Tongue (tissue), 2 donors: Measurements from ENCODE around the gene FCER1G. TPM values are rescaled to one million over a fixed set of nuclear protein-coding genes. Genes with fewer than 3 reads are reported as not detected.
A peak's percentile ranks its signal among the peaks of the same experiment; 100 is the strongest.
"Not testable (repeated sequence)": the region's sequence is repeated elsewhere in the genome, so short reads cannot be mapped to it uniquely, and the experiment has no call there.

Experiments used
- DNase-seq: peaks from one replicate; pipeline ENCODE4 v3.0.0-alpha.2; 2015
- total RNA-seq: library from RNA; depleted of rRNA; stranded (reverse); fragments of >200 nt; gene quantifications from one replicate; pipeline ENCODE4 v1.2.3, GENCODE V29; 2014

Gene FCER1G
- total RNA-seq, 1 donor from 2014 or later, result 4.4 TPM

DNA sequence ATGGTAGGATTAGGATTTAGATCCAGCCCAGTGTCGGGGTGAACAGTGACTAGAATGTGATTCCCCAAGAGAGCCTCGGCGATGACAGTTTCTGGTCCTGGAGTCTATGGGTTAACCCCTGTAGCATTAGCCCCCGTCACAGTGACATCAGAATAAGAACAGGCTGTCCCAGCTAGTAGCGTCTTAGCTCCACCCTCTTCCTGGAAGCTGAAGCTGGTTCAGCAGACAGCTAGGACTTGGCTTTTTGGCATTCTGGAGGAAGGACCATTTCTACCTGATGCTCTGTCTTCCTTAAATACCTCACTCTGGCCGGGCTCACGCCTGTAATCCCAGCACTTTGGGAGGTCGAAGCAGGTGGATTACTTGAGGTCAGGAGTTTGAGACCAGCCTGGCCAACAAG is 7.9 kb upstream of the FCER1G start:
- no peak for DNase-seq

DNA sequence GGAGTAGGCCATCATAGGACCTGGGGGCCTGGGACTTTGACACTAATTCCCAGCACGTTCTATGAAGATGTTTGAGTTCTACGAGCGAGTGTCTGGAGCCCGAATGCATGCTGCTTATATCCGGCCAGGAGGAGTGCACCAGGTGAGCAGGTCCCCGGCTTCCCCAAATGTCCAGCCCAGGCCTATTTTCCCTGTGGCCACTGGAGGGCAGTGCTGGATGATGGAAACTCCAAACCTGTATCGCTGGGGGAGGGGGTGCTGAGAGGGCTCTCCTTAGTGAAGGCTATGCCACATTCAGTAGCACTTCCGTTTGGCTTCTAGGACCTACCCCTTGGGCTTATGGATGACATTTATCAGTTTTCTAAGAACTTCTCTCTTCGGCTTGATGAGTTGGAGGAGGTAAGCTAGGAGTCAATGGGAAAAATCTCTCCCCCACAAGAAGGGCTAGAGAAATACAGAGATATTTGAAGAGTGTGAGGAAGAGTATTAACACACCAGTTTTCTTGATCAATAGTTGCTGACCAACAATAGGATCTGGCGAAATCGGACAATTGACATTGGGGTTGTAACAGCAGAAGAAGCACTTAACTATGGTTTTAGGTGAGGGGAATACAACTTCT is 5.2 kb upstream of the FCER1G start:
- DNase-seq, result peak; percentile 84

DNA sequence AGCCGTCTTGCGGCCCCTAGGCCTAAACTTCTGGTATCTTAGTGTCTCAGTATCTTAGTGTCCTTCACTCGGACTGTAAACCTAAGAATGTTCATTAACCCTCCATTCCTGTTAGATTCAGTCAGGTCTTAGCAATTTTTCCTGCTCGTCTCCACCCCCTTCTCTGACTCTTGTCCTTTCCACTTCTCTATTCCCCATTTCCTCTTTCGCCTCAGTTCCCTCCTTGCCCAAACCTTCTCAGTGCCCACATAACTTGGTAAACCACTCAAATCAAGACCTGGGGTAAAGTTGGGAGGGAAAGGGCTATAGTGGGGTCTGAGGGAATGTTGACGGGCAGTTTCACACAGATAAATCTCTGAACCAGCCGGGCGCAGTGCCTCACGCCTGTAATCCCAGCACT is 726 bp upstream of the FCER1G start:
- DNase-seq, result no peak

DNA sequence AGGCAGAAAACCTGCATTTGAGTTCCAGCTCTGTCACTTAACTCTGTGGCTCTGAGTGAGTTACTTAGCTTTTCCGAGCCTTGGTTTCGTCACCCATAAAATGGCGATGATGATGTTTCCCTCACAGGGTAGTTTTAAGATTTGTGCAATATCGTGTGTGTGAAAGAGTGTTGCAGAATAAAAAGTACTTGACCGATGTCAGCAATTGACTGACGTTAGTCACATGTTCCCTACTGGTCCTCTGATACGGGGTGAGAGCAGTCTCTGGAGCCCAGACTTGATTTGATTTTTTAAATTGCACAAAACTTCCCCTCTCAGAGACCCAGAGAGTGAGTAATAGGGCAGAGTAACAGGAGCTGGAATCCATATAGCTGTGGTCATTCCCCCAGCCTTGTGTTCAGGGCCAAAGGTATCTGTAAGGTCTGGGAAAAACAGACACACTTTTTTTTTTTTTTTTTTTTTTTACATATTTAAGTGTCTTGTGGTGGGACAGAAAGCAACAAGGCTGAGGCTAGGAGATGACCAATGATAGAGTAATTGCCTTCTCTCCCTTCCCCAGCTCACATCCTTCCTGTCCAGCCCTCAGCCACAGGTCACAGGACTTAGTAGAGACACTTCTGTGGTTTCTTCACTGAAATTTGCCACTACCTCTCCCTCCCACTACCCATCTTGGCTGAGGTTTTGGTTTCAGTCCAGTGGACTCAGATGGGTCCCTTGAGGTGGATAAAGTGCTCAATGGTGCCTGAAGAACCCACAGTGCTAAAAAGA is 2.0 kb downstream of the FCER1G start:
- no peak for DNase-seq

DNA sequence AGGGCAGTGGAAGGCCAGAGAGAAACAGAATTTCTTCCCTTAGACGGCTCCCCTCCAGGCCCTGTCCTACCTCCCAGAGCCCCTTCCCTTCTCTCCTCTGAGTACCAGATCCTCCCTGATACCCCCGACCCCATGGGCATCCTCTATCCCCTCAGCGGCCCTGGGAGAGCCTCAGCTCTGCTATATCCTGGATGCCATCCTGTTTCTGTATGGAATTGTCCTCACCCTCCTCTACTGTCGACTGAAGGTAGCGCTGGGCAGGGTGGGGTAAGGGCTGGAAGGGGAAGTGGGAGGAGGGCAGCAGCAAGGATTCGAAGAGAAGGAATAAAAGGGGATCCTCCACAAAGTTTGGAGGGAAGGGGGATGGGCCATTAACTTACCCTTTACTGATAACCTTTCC is 2.7 kb downstream of the FCER1G start:
- DNase-seq, result no peak

DNA sequence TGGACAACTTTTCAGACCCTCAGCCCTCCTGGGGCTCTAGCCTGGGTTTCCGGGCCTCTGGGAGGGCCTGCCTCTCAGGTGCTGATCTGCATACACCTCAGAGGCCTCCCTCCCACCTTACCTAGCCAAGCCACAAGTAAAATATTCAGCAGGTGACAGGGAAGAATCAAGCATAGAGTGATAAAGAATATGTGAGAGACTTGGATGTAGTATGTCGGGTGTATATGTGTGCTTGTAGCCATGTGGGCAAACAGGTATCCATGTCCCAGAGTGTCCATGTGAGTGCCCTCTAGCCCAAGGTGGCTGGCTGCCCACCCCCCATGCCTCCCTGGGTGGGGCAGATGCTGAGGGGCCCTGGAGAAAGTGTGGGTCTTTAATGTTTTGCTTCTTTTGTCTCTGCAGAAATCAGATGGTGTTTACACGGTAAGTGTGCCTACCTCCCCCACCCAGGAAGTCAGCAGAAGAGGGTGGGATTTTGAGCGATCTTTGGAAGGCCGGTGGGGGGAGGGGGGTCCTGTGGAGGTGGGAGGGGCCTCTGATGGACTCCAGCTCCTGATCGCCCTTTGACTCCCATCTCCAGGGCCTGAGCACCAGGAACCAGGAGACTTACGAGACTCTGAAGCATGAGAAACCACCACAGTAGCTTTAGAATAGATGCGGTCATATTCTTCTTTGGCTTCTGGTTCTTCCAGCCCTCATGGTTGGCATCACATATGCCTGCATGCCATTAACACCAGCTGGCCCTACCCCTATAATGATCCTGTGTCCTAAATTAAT is 3.4 kb downstream of the FCER1G start:
- no peak for DNase-seq

DNA sequence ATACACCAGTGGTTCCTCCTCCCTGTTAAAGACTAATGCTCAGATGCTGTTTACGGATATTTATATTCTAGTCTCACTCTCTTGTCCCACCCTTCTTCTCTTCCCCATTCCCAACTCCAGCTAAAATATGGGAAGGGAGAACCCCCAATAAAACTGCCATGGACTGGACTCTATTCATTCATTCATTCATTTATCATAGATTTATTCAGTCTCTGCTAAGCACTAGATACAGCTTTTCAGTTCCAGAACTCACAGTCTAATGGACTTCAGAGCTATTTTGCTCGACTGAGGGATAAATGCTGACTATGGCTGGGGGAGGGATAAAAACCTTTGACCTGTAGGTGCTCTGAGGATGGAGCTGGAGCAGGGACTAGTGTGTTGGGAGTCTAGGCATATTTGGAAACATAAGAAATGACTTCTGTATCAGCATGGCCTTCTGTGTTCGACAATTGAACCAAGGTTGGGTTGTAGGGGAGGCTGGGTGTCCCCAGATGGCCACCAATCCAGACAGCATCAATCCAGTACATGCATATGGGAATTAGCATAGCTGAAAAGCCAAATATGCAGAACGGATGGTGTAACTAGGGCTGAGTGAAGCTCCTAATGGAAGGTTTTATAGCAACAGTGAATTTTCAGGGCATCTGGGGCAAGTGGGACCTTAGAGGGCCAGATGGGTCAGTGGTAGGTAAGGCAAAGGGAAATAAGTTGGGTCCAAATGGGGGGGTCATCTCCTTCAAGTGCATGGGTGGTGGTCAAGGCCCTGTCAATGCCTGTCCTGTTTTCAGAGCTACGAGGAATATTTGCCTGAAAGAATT is 4.2 kb downstream of the FCER1G start:
- no peak for DNase-seq

DNA sequence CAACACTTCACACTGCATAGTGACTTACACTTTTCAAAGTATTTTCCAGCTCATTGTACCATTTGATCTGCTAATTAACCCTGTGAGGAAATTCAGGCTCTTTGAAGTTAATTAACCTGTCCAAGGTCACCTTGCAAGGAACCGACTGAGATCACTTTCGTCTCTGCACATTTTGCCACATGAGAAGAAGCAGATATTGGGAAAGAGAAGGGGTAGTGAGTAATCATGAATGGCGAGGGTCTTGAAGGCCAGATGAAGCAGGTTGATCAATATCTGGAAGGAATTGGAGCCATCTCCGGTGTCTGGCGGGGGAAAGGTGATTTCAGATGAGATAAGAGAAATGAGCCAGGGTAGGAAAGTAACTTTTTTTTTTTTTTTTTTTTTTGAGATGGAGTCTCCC is 4.9 kb downstream of the FCER1G start:
- DNase-seq, result no peak

DNA sequence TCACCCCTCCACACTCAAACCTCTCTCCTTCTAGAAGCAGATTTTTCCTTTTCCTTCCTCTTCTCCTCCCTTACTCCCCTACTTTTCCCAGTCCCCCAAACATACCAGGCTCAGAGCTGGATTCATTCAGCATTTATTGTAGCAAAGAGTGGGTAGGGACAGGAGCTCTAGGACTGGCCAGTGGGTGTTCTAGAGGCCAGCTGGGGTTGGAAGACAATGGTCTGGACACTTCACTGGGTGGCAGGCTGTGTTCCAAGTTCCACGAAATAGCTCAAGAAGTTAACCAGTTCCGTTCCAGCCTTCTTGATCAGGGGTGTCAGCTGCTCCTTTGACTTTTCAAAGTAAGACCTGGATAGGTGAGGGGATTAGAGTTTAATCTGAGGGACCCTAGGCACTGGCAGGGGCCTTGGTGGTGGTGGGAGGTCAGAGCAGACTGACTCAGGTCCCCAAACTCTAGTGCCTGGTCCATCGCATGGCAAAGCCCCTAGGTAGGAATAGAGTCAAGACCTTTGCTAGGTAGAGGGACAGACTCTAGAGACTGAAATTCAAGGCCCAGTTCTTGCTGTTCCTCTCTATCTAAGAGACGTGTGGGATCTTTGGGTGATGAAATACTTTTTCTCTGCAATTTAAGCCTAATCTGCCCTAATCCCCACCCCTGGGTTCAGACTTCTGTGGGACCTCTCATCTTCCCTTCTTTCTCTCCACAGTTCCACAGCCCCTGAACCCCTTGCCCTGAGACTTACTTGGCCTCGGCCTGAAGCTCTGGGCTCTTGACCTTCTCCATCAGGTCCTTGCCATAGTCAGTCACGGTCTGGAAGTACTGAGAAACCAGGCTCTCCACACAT is 7.3 kb downstream of the FCER1G start:
- no peak for DNase-seq

DNA sequence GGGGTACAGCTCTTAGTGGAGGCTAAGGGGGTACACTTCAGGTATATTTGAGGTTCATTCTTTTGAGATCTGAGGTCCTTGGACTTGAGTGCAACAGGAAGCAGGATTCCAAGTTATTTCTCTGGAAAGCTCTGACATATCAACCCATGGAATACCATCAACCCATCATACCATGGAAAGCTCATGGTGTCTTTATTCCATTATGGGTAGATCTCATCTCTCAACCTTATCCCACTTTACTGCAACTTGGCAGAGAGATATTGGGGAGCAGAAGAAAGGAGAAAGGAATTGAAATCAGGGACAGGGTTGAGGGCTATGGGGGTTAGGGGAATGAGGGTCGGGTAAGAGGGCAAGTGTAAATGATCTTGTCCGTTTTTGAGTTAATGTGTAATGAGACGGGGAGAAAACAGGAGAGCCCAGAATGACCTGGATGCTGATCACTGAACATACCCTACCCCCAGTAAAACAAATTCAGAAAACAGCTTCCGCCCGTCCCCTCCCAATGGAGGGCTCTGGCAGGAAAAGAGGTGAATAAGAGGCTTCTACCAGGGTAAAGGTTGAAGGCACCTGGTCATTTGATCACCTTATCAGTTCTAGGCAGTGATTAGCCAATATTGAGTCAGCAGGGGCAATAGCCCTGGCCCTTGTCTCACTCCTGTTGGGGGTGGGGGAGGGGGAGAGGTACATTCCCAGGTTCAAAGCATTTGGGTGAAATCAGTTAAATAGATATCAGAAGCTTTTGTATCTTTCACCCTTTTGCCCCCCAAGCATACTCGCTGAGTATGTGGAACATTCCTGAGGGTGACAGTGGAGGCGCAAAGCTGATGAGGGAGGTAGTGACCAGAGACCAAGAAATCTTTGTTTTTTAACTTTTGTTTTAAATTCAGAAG is 9.0 kb downstream of the FCER1G start:
- DNase-seq, result no peak

DNA sequence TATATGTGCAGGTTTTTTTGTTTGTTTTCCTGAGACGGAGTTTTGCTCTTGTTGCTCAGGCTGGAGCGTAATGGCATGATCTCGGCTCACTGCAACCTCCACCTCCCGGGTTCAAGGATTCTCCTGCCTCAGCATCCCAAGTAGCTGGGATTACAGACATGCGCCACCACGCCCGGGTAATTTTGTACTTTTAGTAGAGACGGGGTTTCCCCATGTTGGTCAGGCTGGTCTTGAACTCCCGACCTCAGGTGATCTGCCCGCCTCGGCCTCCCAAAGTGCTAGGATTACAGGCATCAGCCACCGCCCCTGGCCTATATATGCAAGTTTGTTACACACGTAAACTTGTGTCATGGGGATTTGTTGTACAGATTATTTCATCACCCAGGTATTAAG is 9.6 kb downstream of the FCER1G start:
- DNase-seq, result not testable (repeated sequence)

DNA sequence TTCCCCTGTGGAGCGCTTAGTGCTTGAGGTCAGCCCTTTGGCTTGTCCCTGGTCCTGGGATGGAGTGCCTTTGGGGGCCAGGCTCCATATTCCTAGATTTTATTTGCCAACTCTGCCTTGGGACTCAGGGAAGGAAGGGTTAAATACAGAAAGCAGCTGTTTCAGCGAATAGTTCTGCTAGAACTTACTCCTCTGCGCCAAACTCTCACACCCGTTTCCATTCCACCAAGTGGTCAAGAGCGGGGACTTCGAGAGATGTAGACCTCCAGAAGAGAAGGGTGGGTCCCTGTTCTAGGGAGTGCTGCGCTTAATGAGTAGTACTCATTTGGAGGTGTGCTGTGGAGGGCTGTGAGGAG is 10.1 kb downstream of the FCER1G start:
- DNase-seq, result no peak

DNA sequence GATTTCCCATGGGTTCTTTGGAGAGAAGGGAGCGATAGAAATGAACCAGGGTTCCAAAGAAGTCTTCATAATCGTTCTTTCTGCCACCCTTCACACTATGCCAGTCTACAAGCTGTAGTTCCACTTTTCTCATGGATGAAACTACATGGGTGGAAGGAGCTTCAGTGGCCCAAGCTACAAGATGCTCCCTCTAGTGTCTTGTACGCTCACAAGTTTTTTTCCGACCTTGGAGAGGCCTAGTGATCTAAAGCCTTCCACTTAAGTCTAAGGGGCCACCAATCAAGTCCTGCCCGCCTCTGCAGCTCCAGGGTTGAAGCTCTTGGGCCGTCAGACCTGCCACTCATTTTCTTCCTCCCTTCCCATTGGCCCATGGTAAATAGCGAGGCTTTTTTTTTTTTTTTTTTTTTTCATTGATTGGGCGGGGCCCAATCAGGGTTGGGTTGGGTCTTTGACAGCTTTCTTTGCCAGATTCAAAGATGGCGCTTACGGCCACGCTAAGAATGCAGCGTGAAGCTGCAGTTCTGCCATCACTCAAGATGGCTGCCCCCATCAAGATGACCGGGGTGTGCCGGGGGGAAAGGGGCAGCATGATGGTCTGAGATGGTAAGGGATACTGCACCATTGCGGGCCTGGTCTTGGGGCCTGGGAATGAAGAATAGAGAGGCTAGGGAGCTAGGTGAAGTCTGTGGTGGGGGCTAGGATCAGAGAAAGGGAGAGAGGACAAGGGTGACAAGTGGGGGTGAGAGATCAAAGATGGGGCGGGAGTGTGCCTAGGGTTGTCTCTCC is 10.6 kb downstream of the FCER1G start, which contains the start of gene TOMM40L:
Gene TOMM40L (plus strand): TSS at position 527 of the 786 bp plus-strand sequence. CDS start 430 bp downstream, outside the sequence.
- DNase-seq, result peak; percentile 98

DNA sequence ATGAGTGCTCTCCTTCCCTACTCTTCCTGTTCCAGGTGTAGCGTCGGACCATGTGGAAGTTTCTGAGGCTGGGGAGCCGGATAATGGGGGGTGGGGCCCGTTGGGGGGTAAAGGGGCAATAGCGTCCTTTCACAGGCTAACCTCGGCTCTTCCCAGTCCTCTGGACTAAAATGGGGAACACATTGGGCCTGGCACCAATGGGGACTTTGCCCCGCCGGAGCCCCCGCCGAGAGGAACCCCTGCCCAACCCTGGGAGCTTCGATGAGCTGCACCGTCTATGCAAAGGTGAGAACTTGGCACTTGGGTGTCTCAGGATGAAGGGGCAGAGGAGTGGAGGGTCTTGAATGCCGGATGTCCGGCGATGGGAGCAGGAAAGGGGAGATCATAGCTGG is 11.2 kb downstream of the FCER1G start:
- no peak for DNase-seq

DNA sequence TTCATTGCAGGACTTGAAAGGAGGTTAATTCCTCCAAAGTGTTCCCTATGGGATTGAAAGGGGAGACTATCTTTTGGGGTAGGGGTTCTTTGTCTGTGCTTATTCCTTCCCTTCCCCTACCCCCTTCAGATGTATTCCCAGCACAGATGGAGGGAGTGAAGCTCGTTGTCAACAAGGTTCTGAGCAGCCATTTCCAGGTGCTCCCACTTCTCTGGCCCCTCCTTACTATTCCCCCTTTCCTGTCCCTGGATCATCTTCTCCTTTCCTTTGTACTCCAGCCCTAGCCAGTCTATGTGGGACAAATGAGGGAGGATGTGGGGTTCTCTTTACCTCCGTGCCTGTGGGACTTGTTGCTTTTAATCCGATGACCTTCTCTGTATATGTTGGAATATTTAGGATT is 11.7 kb downstream of the FCER1G start:
- no peak for DNase-seq

DNA sequence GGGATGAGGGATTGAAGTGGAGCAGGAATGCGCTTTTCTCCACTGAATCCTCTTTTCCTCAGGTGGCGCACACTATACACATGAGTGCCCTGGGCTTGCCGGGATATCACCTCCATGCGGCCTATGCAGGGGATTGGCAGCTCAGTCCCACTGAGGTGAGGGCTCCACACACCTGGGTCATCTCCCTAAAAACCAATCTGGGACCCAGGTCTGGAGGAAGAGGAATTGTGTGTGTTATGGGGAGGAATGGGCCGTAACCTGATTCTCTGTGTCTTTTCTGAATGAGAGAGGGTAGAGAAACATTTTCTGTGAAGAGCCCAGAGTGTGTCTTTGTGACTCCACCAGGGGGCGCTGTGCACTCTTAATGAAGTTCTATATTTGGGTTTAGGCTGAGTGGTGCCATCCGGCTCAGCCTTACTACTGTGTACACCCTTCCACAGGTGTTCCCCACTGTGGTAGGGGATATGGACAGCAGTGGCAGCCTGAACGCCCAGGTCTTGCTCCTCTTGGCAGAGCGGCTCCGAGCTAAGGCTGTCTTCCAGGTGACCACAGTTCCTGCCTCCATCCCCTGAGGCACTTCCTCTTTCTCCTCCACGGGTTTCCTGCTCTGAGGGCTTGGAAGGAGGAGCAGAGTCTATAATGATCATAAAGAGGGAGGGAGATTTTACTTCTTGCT is 12.2 kb downstream of the FCER1G start:
- peak; percentile 91 for DNase-seq

DNA sequence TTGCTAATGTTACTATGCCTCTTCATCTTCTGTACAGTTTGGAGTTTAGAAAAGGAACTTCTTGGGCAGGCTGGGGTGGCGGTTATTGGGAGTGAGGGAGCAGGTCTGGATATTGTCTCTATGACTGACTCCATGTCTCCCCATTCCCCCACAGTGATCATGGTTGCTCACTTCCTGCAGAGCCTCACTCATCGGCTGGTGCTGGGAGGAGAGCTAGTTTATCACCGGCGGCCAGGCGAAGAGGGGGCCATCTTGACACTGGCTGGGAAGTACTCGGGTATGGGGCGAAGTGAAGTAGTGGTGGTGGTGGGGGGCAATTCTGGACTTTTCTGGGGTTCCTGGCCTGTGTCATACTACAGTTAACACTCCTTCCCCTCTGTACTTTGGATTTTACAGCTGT is 12.9 kb downstream of the FCER1G start:
- no peak for DNase-seq

DNA sequence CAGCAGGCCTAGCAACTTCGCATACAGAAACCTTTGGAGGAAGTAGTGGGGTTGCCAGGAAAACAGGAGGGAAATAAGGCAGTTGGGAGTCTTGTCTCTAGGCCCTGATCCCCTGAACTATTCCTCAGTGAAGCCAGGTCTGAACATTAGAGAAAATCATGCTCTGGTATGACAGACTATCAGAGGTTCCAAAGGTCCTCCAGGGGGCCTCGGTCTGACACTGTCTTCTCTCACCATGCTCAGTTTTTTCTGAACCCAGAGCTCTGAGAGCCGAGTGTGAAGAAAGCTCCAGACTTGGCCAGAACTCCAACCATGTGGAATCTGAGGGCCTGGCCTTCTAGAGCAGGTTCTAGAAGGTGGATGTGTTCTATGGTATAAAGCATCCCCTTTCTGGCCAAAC is 14.8 kb downstream of the FCER1G start:
- no peak for DNase-seq

DNA sequence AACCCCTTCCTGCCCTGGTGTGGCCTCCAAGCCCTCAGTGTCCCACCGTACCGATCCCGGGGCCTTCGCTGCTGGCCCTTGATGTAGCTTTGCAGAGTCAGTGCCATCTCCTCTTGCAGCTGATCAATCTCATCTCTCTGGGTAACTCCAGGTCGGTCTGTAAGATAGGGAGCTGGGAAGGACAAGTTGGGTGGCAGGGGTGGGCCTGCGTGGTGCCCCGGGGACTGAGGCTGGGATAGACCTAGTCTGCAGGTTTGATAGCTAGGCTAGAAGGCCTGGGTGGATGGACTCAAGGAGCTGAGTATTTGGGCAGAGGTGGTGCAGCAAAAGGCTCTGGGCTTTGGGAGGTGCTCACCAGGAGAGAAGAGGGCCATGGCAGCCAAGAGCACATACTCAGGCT is 15.7 kb downstream of the FCER1G start:
- DNase-seq, result no peak
